IMR-90 (cell line): ENCODE measurements around the gene KLK14. TPM values are rescaled to one million over a fixed set of nuclear protein-coding genes. Genes with fewer than 3 reads are reported as not detected.

Experiments
- ATAC-seq: fragments of 200-7000 bp; cut with Tn5 transposase; 2 replicates; pipeline ENCODE4 v1.9.1; 2020; ENCODE audit warnings: low read depth, mild to moderate bottlenecking, moderate library complexity
- BruUV-seq: library from RNA; stranded (reverse); fragments of 400-500 nt; replicated peaks from 2 replicates; lab custom pipeline; 2021; lab: Mats Ljungman, UMichigan
- CTCF ChIA-PET: fragments of 300-600 bp; formaldehyde crosslinking; extraction: SDS; loops from one replicate; lab custom pipeline; 2021; ENCODE audit warnings: antibody characterized with exemption; lab: Yijun Ruan, JAX
- POLR2A ChIA-PET: fragments of 300-600 bp; sonication (Branson Sonifier 250); formaldehyde crosslinking; loops from one replicate; lab custom pipeline; 2022; ENCODE audit warnings: antibody characterized with exemption; ENCODE audit not compliant: unreplicated experiment; lab: Charles Lee
- DNase-seq: peaks from one replicate; pipeline ENCODE4 v3.0.0; 2013
- H2AFZ ChIP-seq: replicated peaks from 2 replicates; pipeline ENCODE3; 2013; ENCODE audit warnings: low read length, mild to moderate bottlenecking; ENCODE audit not compliant: poor library complexity
- H2AK5ac ChIP-seq: 2 replicates; pipeline ENCODE4 v1.6.1; 2013; ENCODE audit warnings: low read depth, low read length, inconsistent platforms
- H2AK9ac ChIP-seq: replicated peaks from 2 replicates; pipeline ENCODE3; 2013; ENCODE audit warnings: mild to moderate bottlenecking, low read depth, low read length, moderate library complexity; ENCODE audit not compliant: poor library complexity
- H2BK120ac ChIP-seq: 2 replicates; pipeline ENCODE4 v1.6.1; 2013; ENCODE audit warnings: low read depth, low read length, inconsistent platforms
- H2BK15ac ChIP-seq: 3 replicates; pipeline ENCODE4 v1.6.1; 2013; ENCODE audit warnings: low read depth, low read length, inconsistent platforms
- H2BK20ac ChIP-seq: 2 replicates; pipeline ENCODE4 v1.6.1; 2013; ENCODE audit warnings: low read depth, mild to moderate bottlenecking, inconsistent platforms, low read length, moderate library complexity
- H2BK5ac ChIP-seq: 2 replicates; pipeline ENCODE4 v1.6.1; 2013; ENCODE audit warnings: mild to moderate bottlenecking, low read depth, low read length, inconsistent platforms; ENCODE audit not compliant: poor library complexity, severe bottlenecking
- H3K14ac ChIP-seq: replicated peaks from 2 replicates; pipeline ENCODE4 v1.6.1; 2013; ENCODE audit warnings: low read depth, low read length, inconsistent platforms
- H3K18ac ChIP-seq: 2 replicates; pipeline ENCODE4 v1.6.1; 2013; ENCODE audit warnings: low read depth, low read length, control low read depth
- H3K23ac ChIP-seq: 2 replicates; pipeline ENCODE4 v1.6.1; 2013; ENCODE audit warnings: low read depth, low read length, inconsistent platforms
- H3K27ac ChIP-seq: 2 replicates; pipeline ENCODE4 v1.5.1; 2013; ENCODE audit warnings: mild to moderate bottlenecking, control low read depth, low read length; ENCODE audit not compliant: insufficient read depth
- H3K27me3 ChIP-seq: 2 replicates; pipeline ENCODE4 v1.6.1; 2013; ENCODE audit warnings: low read length; ENCODE audit not compliant: control insufficient read depth, insufficient read depth
- H3K36me3 ChIP-seq: 2 replicates; pipeline ENCODE4 v1.6.1; 2013; ENCODE audit warnings: low read length, mixed read lengths; ENCODE audit not compliant: control insufficient read depth, insufficient read depth
- H3K4ac ChIP-seq: 2 replicates; pipeline ENCODE4 v1.6.1; 2013; ENCODE audit warnings: low read depth, low read length, inconsistent platforms
- H3K4me1 ChIP-seq: 2 replicates; pipeline ENCODE4 v1.6.1; 2013; ENCODE audit warnings: low read length, mixed read lengths; ENCODE audit not compliant: control insufficient read depth, insufficient read depth
- H3K4me2 ChIP-seq: 2 replicates; pipeline ENCODE4 v1.6.1; 2013; ENCODE audit warnings: low read depth, mild to moderate bottlenecking, control low read depth, low read length, moderate library complexity
- H3K4me3 ChIP-seq: 2 replicates; pipeline ENCODE4 v1.5.1; 2013; ENCODE audit warnings: low read depth, mild to moderate bottlenecking, control low read depth, low read length, moderate library complexity; ENCODE audit not compliant: insufficient read depth
- H3K56ac ChIP-seq: 2 replicates; pipeline ENCODE4 v1.6.1; 2013; ENCODE audit warnings: low read length, inconsistent platforms; ENCODE audit not compliant: insufficient read depth; ENCODE audit errors: extremely low read depth
- H3K79me1 ChIP-seq, 2 experiments: 2 replicates each; pipeline ENCODE4 v1.6.1; 2013; ENCODE audit warnings: low read length in 2 of 2, inconsistent platforms in 1 of 2, low read depth in 1 of 2
- H3K9ac ChIP-seq: 2 replicates; pipeline ENCODE4 v1.6.1; 2013; ENCODE audit warnings: low read depth, low read length, control low read depth
- H3K9me1 ChIP-seq: 2 replicates; pipeline ENCODE4 v1.6.1; 2013; ENCODE audit warnings: low read length, inconsistent platforms; ENCODE audit not compliant: insufficient read depth
- H3K9me3 ChIP-seq: 2 replicates; pipeline ENCODE4 v1.6.1; 2013; ENCODE audit warnings: low read length; ENCODE audit not compliant: control insufficient read depth, insufficient read depth
- H4K20me1 ChIP-seq: 2 replicates; pipeline ENCODE4 v1.6.1; 2013; ENCODE audit warnings: low read length, inconsistent platforms; ENCODE audit not compliant: insufficient read depth
- H4K5ac ChIP-seq: 2 replicates; pipeline ENCODE4 v1.6.1; 2013; ENCODE audit warnings: mild to moderate bottlenecking, low read depth, low read length, control low read depth
- H4K8ac ChIP-seq, 2 experiments: 2 replicates each; pipeline ENCODE4 v1.6.1; 2013; ENCODE audit warnings: low read depth in 2 of 2, low read length in 2 of 2, control low read depth in 1 of 2, inconsistent platforms in 1 of 2
- H4K91ac ChIP-seq: 2 replicates; pipeline ENCODE4 v1.6.1; 2013; ENCODE audit warnings: low read depth, low read length, inconsistent platforms; ENCODE audit not compliant: insufficient read depth
- BHLHE40 ChIP-seq: fragments of 150-350 bp; IDR thresholded peaks from 2 replicates; pipeline ENCODE4 v1.6.1; 2016; ENCODE audit warnings: mild to moderate bottlenecking, low read depth, low read length
- CEBPB ChIP-seq: IDR thresholded peaks from 2 replicates; pipeline ENCODE4 v1.6.1; 2012; ENCODE audit warnings: low read depth, low read length, improper control_type of control experiment
- CHD1 ChIP-seq: IDR thresholded peaks from 2 replicates; pipeline ENCODE4 v1.6.1; 2012; ENCODE audit warnings: low read depth, low read length, improper control_type of control experiment
- CTCF ChIP-seq: conservative IDR thresholded peaks from 2 replicates; pipeline ENCODE4 v1.5.1; 2012; ENCODE audit warnings: mild to moderate bottlenecking, low read depth, low read length, improper control_type of control experiment
- ELK1 ChIP-seq: fragments of 150-350 bp; IDR thresholded peaks from 2 replicates; pipeline ENCODE4 v1.6.1; 2016; ENCODE audit warnings: low read depth, mild to moderate bottlenecking, low read length, moderate library complexity, borderline replicate concordance
- MAFK ChIP-seq: IDR thresholded peaks from 2 replicates; pipeline ENCODE4 v1.6.1; 2012; ENCODE audit warnings: low read depth, low read length, improper control_type of control experiment
- MAZ ChIP-seq: IDR thresholded peaks from 2 replicates; pipeline ENCODE4 v1.6.1; 2012; ENCODE audit warnings: low read depth, mild to moderate bottlenecking, low read length, improper control_type of control experiment, moderate library complexity, borderline replicate concordance
- NFE2L2 ChIP-seq: fragments of 150-350 bp; IDR thresholded peaks from 2 replicates; pipeline ENCODE4 v1.6.1; 2016; ENCODE audit warnings: low read depth, mild to moderate bottlenecking, low read length
- POLR2A ChIP-seq: IDR thresholded peaks from 2 replicates; pipeline ENCODE4 v1.6.1; 2012; ENCODE audit warnings: mild to moderate bottlenecking, low read depth, low read length
- RAD21 ChIP-seq: IDR thresholded peaks from 2 replicates; pipeline ENCODE4 v1.6.1; 2012; ENCODE audit warnings: low read length, improper control_type of control experiment
- RFX5 ChIP-seq: IDR thresholded peaks from 2 replicates; pipeline ENCODE4 v1.8.0; 2012; ENCODE audit warnings: low read depth, mild to moderate bottlenecking, low read length, moderate library complexity
- WGBS, 2 experiments: methylation state at CpG; one replicate each; pipeline versions ENCODE4 v1.1.5 to v1.1.7; 2013; ENCODE audit warnings: missing lambda C conversion rate in 2 of 2; ENCODE audit not compliant: insufficient read length in 1 of 2; ENCODE audit errors: extremely low coverage in 2 of 2; 5-methylcytosine and 5-hydroxymethylcytosine counted together
- dilution Hi-C: fragments of 300-500 bp; cut with HindIII; formaldehyde crosslinking; loops from one replicate; pipeline ENCODE4 v1.14.3; 2018; ENCODE audit warnings: low sequenced_read_pairs; ENCODE audit not compliant: unreplicated experiment
- in situ Hi-C: fragments of 300-500 bp; cut with MboI; formaldehyde crosslinking; loops from 3 replicates; pipeline ENCODE4 v1.14.3; 2019; ENCODE audit warnings: low sequenced_read_pairs, inconsistent platforms, mixed read lengths
- intact Hi-C: fragments of 100-400 bp; cut with micrococcal nuclease; formaldehyde crosslinking; loops from 2 replicates; pipeline ENCODE4 v1.10.0; 2022
- polyA plus RNA-seq, 3 experiments: library from polyadenylated mRNA; depleted of rRNA; stranded (reverse); fragments of >200 nt; gene quantifications; 2 replicates each; pipeline ENCODE4 v1.2.3, GENCODE V29; 2012; ENCODE audit warnings: low replicate concordance in 1 of 3
- total RNA-seq: library from RNA; depleted of rRNA; stranded (reverse); fragments of >200 nt; gene quantifications from 2 replicates; pipeline ENCODE4 v1.2.3, GENCODE V29; 2012

KLK14 gene
- total and polyA plus RNA-seq, 2 of the 4 experiments (the other 2 are of a cell fraction), result not detected

- DNase-seq (no peak), ATAC-seq (no peak)
- no peaks in the 10 kb centered on the region; the same call in 1 of the 2 replicates for H3K9me3 ChIP-seq
- no peak overlapping the region for H2AFZ ChIP-seq
- H3K9ac ChIP-seq, result no peak overlapping the region
- no peak overlapping the region for H2AK9ac ChIP-seq
- no peaks in the 10 kb centered on the region for H3K27me3 ChIP-seq
- H2BK5ac ChIP-seq, result no peak overlapping the region
- no peak overlapping the region for H4K5ac ChIP-seq
- no peak overlapping the region for H3K4ac ChIP-seq
- no peaks in the 10 kb centered on the region for H3K9me1 ChIP-seq
- no peak overlapping the region for H2BK15ac ChIP-seq
- no peak overlapping the region for H4K8ac ChIP-seq
- intact Hi-C loops, result no loop called here
- TF ChIP-seq CHD1 (no peak), RAD21 (no peak), MAZ (no peak), CTCF (no peak), POLR2A (no peak), BHLHE40 (no peak), ELK1 (no peak), NFE2L2 (no peak), MAFK (no peak), CEBPB (no peak), RFX5 (no peak)
- no peak overlapping the region for H4K91ac ChIP-seq
- no peak overlapping the region for H2BK20ac ChIP-seq
- H3K56ac ChIP-seq, result no peak overlapping the region
- H3K4me3 ChIP-seq, result no peak overlapping the region
- H3K4me1 ChIP-seq, result no peaks in the 10 kb centered on the region
- H4K20me1 ChIP-seq, result no peaks in the 10 kb centered on the region
- in situ Hi-C loops, result no loop called here
- H3K79me1 ChIP-seq, result no peaks in the 10 kb centered on the region
- no peak overlapping the region for H3K14ac ChIP-seq
- no peak overlapping the region for H3K18ac ChIP-seq
- no CpG with 5 or more reads among the region's 14 CpGs for WGBS, 2 experiments
- POLR2A ChIA-PET, result no interaction called here
- no peak overlapping the region for H3K23ac ChIP-seq
- BruUV-seq, result no TSS peak
- CTCF ChIA-PET, result no interaction called here
- no peak overlapping the region for H2AK5ac ChIP-seq
- no peaks in the 10 kb centered on the region for H3K36me3 ChIP-seq
- no peak overlapping the region for H3K27ac ChIP-seq
- H3K4me2 ChIP-seq, result no peak overlapping the region
- dilution Hi-C loops, result no loop called here
- H2BK120ac ChIP-seq, result no peak overlapping the region
These were observed 1.1 kb upstream of the KLK14 start for GRCh38 chr19:51083783-51084182.
